ENCODE measurements around the gene LGALS14.

LGALS14 gene

DNA sequence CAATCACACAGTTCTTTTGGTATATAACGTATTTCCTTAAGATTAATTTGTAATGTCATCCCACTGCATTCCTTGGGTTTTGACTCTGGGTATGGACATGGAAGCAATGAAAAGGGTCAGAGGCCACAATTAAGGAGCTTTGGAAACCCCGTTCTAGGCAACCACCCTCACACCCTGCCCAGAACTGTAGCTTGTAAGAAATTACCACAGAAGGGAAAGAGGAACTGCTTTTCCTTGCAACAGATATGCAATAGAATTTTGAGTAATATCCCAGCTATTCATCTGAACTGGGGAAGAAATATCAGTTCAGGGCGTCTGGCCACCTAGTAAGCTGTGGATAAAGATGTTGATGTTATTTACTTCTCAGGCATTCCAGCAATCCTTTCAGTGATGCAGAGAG, 34.5 kb downstream of the LGALS14 start (continued):
- TF ChIP-seq ZNF426 (tag by site-specific recombination; IDR thresholded peaks at IDR 0.05) = no peak
- TF ChIP-seq ZSCAN30 (tag by site-specific recombination; IDR thresholded peaks at IDR 0.05) = no peak
- TF ChIP-seq, protein P1, sequence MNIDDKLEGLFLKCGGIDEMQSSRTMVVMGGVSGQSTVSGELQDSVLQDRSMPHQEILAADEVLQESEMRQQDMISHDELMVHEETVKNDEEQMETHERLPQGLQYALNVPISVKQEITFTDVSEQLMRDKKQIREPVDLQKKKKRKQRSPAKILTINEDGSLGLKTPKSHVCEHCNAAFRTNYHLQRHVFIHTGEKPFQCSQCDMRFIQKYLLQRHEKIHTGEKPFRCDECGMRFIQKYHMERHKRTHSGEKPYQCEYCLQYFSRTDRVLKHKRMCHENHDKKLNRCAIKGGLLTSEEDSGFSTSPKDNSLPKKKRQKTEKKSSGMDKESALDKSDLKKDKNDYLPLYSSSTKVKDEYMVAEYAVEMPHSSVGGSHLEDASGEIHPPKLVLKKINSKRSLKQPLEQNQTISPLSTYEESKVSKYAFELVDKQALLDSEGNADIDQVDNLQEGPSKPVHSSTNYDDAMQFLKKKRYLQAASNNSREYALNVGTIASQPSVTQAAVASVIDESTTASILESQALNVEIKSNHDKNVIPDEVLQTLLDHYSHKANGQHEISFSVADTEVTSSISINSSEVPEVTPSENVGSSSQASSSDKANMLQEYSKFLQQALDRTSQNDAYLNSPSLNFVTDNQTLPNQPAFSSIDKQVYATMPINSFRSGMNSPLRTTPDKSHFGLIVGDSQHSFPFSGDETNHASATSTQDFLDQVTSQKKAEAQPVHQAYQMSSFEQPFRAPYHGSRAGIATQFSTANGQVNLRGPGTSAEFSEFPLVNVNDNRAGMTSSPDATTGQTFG (tag by site-specific recombination; IDR thresholded peaks at IDR 0.05; ENCODE audit: borderline replicate concordance) = no peak

DNA sequence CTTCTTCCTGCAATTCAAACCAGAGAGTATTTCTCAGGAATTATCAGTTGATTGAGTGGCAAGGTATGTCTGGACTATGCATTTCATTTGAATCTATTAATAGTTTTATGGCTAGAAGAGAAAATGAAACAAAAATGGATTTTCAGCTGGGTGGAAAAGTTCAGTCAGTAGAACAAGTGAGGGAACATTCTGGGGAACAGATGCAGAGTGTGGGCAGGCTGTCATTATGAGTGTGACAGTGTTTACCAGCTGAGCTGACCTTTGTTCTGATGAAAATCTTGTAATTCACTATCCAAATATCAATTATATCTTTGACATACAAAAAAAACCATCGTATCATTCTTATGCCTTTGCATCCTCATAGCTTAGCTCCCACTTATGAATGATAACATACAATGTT, 36.1 kb downstream of the LGALS14 start:
- no peak overlapping the region for H3K27ac ChIP-seq (ENCODE audit: extremely low read depth, low read depth, low read length)
- H3K4me3 ChIP-seq (ENCODE audit: low read depth, low read length) = no peak overlapping the region
- no peak for TF ChIP-seq ZFP37 (tag by site-specific recombination; IDR thresholded peaks at IDR 0.05)
- no peak for TF ChIP-seq ZNF561 (tag by site-specific recombination; IDR thresholded peaks at IDR 0.05; ENCODE audit: borderline replicate concordance)
- no peak for TF ChIP-seq ZFHX2 (tag by site-specific recombination; conservative IDR thresholded peaks at IDR 0.05)
- TF ChIP-seq ZNF175 (tag by site-specific recombination; IDR thresholded peaks at IDR 0.05) = no peak
- TF ChIP-seq, protein P2, sequence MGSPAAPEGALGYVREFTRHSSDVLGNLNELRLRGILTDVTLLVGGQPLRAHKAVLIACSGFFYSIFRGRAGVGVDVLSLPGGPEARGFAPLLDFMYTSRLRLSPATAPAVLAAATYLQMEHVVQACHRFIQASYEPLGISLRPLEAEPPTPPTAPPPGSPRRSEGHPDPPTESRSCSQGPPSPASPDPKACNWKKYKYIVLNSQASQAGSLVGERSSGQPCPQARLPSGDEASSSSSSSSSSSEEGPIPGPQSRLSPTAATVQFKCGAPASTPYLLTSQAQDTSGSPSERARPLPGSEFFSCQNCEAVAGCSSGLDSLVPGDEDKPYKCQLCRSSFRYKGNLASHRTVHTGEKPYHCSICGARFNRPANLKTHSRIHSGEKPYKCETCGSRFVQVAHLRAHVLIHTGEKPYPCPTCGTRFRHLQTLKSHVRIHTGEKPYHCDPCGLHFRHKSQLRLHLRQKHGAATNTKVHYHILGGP (tag by site-specific recombination; IDR thresholded peaks at IDR 0.05) = no peak
- no peaks in the 10 kb centered on the region; the same call in 1 of the 2 replicates for H3K9me3 ChIP-seq (ENCODE audit: control insufficient read depth, insufficient read depth, low read depth, low read length)
- no peaks in the 10 kb centered on the region; a peak in 1 of 3 replicates for H3K36me3 ChIP-seq (ENCODE audit: control insufficient read depth in 2 of 2, insufficient read depth in 1 of 2, low read length in 2 of 2)
- POLR2A ChIA-PET = no interaction called here
- CTCF ChIA-PET = interaction anchor here (0.5 kb wide), 2 partner anchors 10 to 70 kb away, joined by 3 read pairs; no protein-coding TSS in a partner anchor
- H3K4me1 ChIP-seq (ENCODE audit: control insufficient read depth, insufficient read depth, low read length) = no peaks in the 10 kb centered on the region

DNA sequence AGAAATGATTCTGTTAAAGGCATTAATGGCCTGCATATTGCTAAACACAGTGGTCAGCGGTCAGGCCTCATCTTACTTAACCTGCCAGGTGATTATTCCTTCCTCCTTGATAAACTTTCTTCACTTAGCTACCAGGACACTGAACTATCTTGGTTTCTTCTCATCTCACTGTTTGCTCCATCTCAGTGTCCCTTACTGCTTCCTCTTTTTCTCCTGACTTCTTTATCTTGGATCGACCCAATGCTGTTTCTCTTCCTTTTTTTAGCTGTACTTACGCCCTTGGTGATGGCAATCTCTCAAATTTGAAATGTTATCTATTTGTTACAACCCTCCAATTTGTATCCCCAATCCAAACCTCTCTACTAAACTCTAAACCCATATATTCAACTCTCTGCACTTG, 41.4 kb downstream of the LGALS14 start:
- Histone ChIP-seq H3K4me3 (ENCODE audit: low read depth, low read length) (no peak overlapping the region), H3K9me3 (ENCODE audit: control insufficient read depth, insufficient read depth, low read depth, low read length) (no peaks in the 10 kb centered on the region), H3K36me3 (ENCODE audit: control insufficient read depth in 2 of 2, insufficient read depth in 1 of 2, low read length in 2 of 2) (no peaks in the 10 kb centered on the region; a peak in 1 of 3 replicates), H3K4me1 (ENCODE audit: control insufficient read depth, insufficient read depth, low read length) (no peaks in the 10 kb centered on the region), H3K27ac (ENCODE audit: extremely low read depth, low read depth, low read length) (no peak overlapping the region)
- TF ChIP-seq ZNF510 (tag by site-specific recombination; IDR thresholded peaks at IDR 0.05; ENCODE audit: insufficient replicate concordance) = no peak
- no peak for TF ChIP-seq ZNF274 (IDR thresholded peaks at IDR 0.05; ENCODE audit: low read length)
- 0 out of 2 replicates have a peak, but pooled peaks have one; percentile 11 for TF ChIP-seq ZNF274 (tag by site-specific recombination; IDR thresholded peaks at IDR 0.05; ENCODE audit: borderline replicate concordance)
- TF ChIP-seq ZNF48 (tag by site-specific recombination; IDR thresholded peaks at IDR 0.05) = no peak
- no peak for TF ChIP-seq ZNF211 (tag by site-specific recombination; IDR thresholded peaks at IDR 0.05; ENCODE audit: low read depth)
- no peak for TF ChIP-seq ZNF324 (tag by site-specific recombination; IDR thresholded peaks at IDR 0.05)
- TF ChIP-seq EGR2 (tag by site-specific recombination; IDR thresholded peaks at IDR 0.05; ENCODE audit: low read depth) = no peak
- TF ChIP-seq, protein P3, sequence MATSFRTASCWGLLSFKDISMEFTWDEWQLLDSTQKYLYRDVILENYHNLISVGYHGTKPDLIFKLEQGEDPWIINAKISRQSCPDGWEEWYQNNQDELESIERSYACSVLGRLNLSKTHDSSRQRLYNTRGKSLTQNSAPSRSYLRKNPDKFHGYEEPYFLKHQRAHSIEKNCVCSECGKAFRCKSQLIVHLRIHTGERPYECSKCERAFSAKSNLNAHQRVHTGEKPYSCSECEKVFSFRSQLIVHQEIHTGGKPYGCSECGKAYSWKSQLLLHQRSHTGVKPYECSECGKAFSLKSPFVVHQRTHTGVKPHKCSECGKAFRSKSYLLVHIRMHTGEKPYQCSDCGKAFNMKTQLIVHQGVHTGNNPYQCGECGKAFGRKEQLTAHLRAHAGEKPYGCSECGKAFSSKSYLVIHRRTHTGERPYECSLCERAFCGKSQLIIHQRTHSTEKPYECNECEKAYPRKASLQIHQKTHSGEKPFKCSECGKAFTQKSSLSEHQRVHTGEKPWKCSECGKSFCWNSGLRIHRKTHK (tag by site-specific recombination; IDR thresholded peaks at IDR 0.05) = no peak
- ChIA-PET POLR2A (no interaction called here), CTCF (interaction anchor here (0.7 to 1.6 kb wide), 5 partner anchors 14 to 1168 kb away, joined by 3 to 4 read pairs (median 3); no protein-coding TSS in a partner anchor)

Data from HEK293 (cell line).